Measurements from ENCODE around the gene CHPF2.

DNA sequence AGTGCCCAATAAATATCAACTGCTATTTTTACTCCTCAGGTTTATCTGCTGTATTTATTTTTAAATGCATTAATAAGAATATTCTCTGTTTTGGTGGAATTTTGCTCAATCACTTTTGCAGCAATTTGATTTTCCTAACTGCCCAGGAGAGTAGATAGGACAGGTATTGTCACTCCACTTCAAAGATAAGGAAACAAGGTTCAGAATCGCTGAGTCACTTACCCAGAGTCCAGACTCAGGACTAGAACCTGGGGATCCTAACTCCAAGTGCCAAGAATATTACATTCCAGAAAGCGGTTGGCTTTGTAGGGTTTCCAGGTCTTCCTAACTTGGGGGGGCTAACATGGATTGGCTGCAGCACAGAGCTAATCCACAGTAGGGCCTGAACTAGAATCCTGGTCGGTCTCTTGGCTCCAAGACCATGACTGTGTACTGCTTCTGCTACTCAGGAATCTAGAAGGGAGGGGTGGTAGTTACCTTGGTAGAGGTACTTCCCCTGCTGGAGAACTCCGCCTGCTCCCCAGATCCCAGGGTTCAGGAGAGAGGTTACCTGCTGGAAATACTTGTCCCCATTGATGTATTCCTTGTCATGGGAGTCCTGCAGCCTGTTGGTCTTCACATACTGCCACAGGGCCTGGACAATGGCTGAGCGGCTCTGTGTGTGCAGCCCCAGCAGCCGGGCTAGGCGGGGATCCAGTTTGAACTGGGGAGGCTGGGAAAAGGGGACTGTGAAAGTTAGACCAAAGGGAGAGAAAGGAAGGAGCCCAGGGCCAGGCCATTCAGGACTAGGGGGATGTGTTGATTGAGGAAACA lies 8.9 kb downstream of the CHPF2 start:
- no peak for TF ChIP-seq POLR2A (IDR thresholded peaks at IDR 0.05)
- TF ChIP-seq, protein P1, sequence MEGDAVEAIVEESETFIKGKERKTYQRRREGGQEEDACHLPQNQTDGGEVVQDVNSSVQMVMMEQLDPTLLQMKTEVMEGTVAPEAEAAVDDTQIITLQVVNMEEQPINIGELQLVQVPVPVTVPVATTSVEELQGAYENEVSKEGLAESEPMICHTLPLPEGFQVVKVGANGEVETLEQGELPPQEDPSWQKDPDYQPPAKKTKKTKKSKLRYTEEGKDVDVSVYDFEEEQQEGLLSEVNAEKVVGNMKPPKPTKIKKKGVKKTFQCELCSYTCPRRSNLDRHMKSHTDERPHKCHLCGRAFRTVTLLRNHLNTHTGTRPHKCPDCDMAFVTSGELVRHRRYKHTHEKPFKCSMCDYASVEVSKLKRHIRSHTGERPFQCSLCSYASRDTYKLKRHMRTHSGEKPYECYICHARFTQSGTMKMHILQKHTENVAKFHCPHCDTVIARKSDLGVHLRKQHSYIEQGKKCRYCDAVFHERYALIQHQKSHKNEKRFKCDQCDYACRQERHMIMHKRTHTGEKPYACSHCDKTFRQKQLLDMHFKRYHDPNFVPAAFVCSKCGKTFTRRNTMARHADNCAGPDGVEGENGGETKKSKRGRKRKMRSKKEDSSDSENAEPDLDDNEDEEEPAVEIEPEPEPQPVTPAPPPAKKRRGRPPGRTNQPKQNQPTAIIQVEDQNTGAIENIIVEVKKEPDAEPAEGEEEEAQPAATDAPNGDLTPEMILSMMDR (IDR thresholded peaks at IDR 0.05): no peak
